ENCODE measurements around the gene QKI. TPM values are rescaled to one million over a fixed set of nuclear protein-coding genes. Genes with fewer than 3 reads are reported as not detected.

QKI gene
- total RNA-seq, 1 experiment from 2014 or later: 50.8 TPM

GRCh38 chr6:163600781-163601180, 186.3 kb downstream of the QKI start:
- Histone ChIP-seq H3K9me2 (ENCODE audit: insufficient read depth) (no peaks in the 10 kb centered on the region), H3K4me1 (replicated peaks; ENCODE audit: insufficient read depth) (no peaks in the 10 kb centered on the region), H3K4me3 (no peak overlapping the region), H4K20me1 (ENCODE audit: insufficient read depth) (no peaks in the 10 kb centered on the region), H3K9me3 (ENCODE audit: insufficient read depth, low read depth) (no peaks in the 10 kb centered on the region), H3F3A (ENCODE audit: insufficient read depth, low read depth) (no peaks in the 10 kb centered on the region), H3K27me3 (ENCODE audit: insufficient read depth, low read depth) (peaks cover 77% of the 10 kb centered on the region), H3K27ac (no peak overlapping the region), H3K36me3 (ENCODE audit: low read depth) (no peaks in the 10 kb centered on the region), H3K4me2 (no peak overlapping the region), H3K79me2 (ENCODE audit: low read depth) (no peaks in the 10 kb centered on the region), H2AFZ (no peak overlapping the region)
- TF ChIP-seq EZH2 (IDR thresholded peaks at IDR 0.05; ENCODE audit: low read depth): no peak
- TF ChIP-seq CTCF (conservative IDR thresholded peaks at IDR 0.05): no peak
- BruUV-seq (replicated peaks): no TSS peak
- CTCF ChIA-PET: no interaction called here
- POLR2A ChIA-PET (ENCODE audit: unreplicated experiment): no interaction called here
- intact Hi-C loops (cut with micrococcal nuclease; ENCODE audit: unreplicated experiment): no loop called here
- no peak for DNase-seq

- Histone ChIP-seq H4K20me1 (ENCODE audit: insufficient read depth) (no peaks in the 10 kb centered on the region), H3K27me3 (ENCODE audit: insufficient read depth, low read depth) (peaks cover 93% of the 10 kb centered on the region), H3K4me2 (no peak overlapping the region), H3K27ac (no peak overlapping the region), H3F3A (ENCODE audit: insufficient read depth, low read depth) (no peaks in the 10 kb centered on the region), H3K9me3 (ENCODE audit: insufficient read depth, low read depth) (no peaks in the 10 kb centered on the region), H3K4me3 (no peak overlapping the region), H3K79me2 (ENCODE audit: low read depth) (no peaks in the 10 kb centered on the region), H3K9me2 (ENCODE audit: insufficient read depth) (no peaks in the 10 kb centered on the region), H3K4me1 (replicated peaks; ENCODE audit: insufficient read depth) (no peaks in the 10 kb centered on the region), H2AFZ (no peak overlapping the region), H3K36me3 (ENCODE audit: low read depth) (no peaks in the 10 kb centered on the region)
- intact Hi-C loops (cut with micrococcal nuclease; ENCODE audit: unreplicated experiment): no loop called here
- CTCF ChIA-PET: no interaction called here
- no peak for DNase-seq
- TF ChIP-seq CTCF (conservative IDR thresholded peaks at IDR 0.05) (no peak), EZH2 (IDR thresholded peaks at IDR 0.05; ENCODE audit: low read depth) (no peak)
- POLR2A ChIA-PET (ENCODE audit: unreplicated experiment): no interaction called here
- BruUV-seq (replicated peaks): no TSS peak
Observed at GRCh38 chr6:163602851-163603250, 188.3 kb downstream of the QKI start.

GRCh38 chr6:163603395-163603794, 188.9 kb downstream of the QKI start:
- BruUV-seq (replicated peaks): no TSS peak
- CTCF ChIA-PET: no interaction called here

More at GRCh38 chr6:163603395-163603794, 188.9 kb downstream of the QKI start:
- DNase-seq: no peak
- H3F3A ChIP-seq (ENCODE audit: insufficient read depth, low read depth): no peaks in the 10 kb centered on the region
- no peak overlapping the region for H3K4me3 ChIP-seq
- no peaks in the 10 kb centered on the region for H3K4me1 ChIP-seq (replicated peaks; ENCODE audit: insufficient read depth)
- no peaks in the 10 kb centered on the region for H3K9me2 ChIP-seq (ENCODE audit: insufficient read depth)
- no peaks in the 10 kb centered on the region for H3K9me3 ChIP-seq (ENCODE audit: insufficient read depth, low read depth)
- no peaks in the 10 kb centered on the region for H3K79me2 ChIP-seq (ENCODE audit: low read depth)
- no peaks in the 10 kb centered on the region for H3K36me3 ChIP-seq (ENCODE audit: low read depth)
- no peak overlapping the region for H3K27ac ChIP-seq
- intact Hi-C loops (cut with micrococcal nuclease; ENCODE audit: unreplicated experiment): no loop called here
- no peak overlapping the region for H3K4me2 ChIP-seq
- peaks cover 93% of the 10 kb centered on the region for H3K27me3 ChIP-seq (ENCODE audit: insufficient read depth, low read depth)
- TF ChIP-seq CTCF (conservative IDR thresholded peaks at IDR 0.05) (no peak), EZH2 (IDR thresholded peaks at IDR 0.05; ENCODE audit: low read depth) (no peak)
- no peaks in the 10 kb centered on the region for H4K20me1 ChIP-seq (ENCODE audit: insufficient read depth)
- POLR2A ChIA-PET (ENCODE audit: unreplicated experiment): no interaction called here
- H2AFZ ChIP-seq: no peak overlapping the region

Data from PC-9 (cell line).